IPS DF 19.7 (cell line): ENCODE results near the gene KCTD20.
"Not testable (repeated sequence)": the region's sequence is repeated elsewhere in the genome, so short reads cannot be mapped to it uniquely, and the experiment has no call there.

Source experiments
- DNase-seq: peaks from one replicate; pipeline ENCODE4 v3.0.0-alpha.2; 2013; ENCODE audit warnings: low read depth, low spot score

KCTD20 gene

GRCh38 chr6:36442671-36443470 lies at the start of gene KCTD20, which contains the start of gene PXT1:
Gene KCTD20 (plus strand): TSS chr6:36443000. CDS start chr6:36470098, 27,098 bp downstream.
Gene PXT1 (minus strand): TSS chr6:36442854. CDS start chr6:36426082, 16,772 bp downstream.
- no peak for DNase-seq

GRCh38 chr6:36399970-36400369 lies 42.8 kb upstream of the KCTD20 start:
- no peak for DNase-seq

- no peak for DNase-seq
Observed at GRCh38 chr6:36402481-36402880, 40.3 kb upstream of the KCTD20 start.

GRCh38 chr6:36404164-36404563 lies 38.6 kb upstream of the KCTD20 start:
- DNase-seq: no peak

- DNase-seq: not testable (repeated sequence)
Observed at GRCh38 chr6:36409718-36410117, 33.1 kb upstream of the KCTD20 start.

- no peak for DNase-seq
Observed at GRCh38 chr6:36413489-36414480, 29.0 kb upstream of the KCTD20 start.

- no peak for DNase-seq
Observed at GRCh38 chr6:36414481-36414880, 28.3 kb upstream of the KCTD20 start.

- DNase-seq: no peak
Observed at GRCh38 chr6:36418558-36418957, 24.2 kb upstream of the KCTD20 start.

- no peak for DNase-seq
Observed at GRCh38 chr6:36419310-36419709, 23.5 kb upstream of the KCTD20 start.

GRCh38 chr6:36422714-36423100 lies 20.1 kb upstream of the KCTD20 start:
- DNase-seq: no peak

- peak; percentile 90 for DNase-seq
Observed at GRCh38 chr6:36423101-36423824, 19.5 kb upstream of the KCTD20 start.

GRCh38 chr6:36426622-36427021 lies 16.2 kb upstream of the KCTD20 start:
- DNase-seq: no peak

GRCh38 chr6:36428911-36429310 lies 13.9 kb upstream of the KCTD20 start:
- DNase-seq: no peak

- DNase-seq: no peak
Observed at GRCh38 chr6:36430351-36430750, 12.4 kb upstream of the KCTD20 start.

GRCh38 chr6:36431197-36431596 lies 11.6 kb upstream of the KCTD20 start:
- no peak for DNase-seq

- DNase-seq: no peak
Observed at GRCh38 chr6:36432151-36432671, 10.6 kb upstream of the KCTD20 start.

- DNase-seq: no peak
Observed at GRCh38 chr6:36436466-36436865, 6.3 kb upstream of the KCTD20 start.

- DNase-seq: peak; percentile 84
Observed at GRCh38 chr6:36441307-36441894, 1.4 kb upstream of the KCTD20 start.

GRCh38 chr6:36442103-36442670 lies 613 bp upstream of the KCTD20 start:
- no peak for DNase-seq
